NCI-H510A treated with DMSO at 0.1 percent for 48 hours (cell line): ENCODE results near the gene GRIPAP1.
"Not testable (repeated sequence)": the region's sequence is repeated elsewhere in the genome, so short reads cannot be mapped to it uniquely, and the experiment has no call there.

Experiments
- DNase-seq: peaks from one replicate; lab custom pipeline; 2025; lab: John Stamatoyannopoulos, UW

The GRIPAP1 gene

GRCh38 chrX:48996969-48997368 is 5.1 kb downstream of the GRIPAP1 start:
- no peak for DNase-seq

GRCh38 chrX:48992341-48992740 is 9.7 kb downstream of the GRIPAP1 start:
- DNase-seq: no peak

- no peak for DNase-seq
Observed at GRCh38 chrX:48989483-48989882, 12.6 kb downstream of the GRIPAP1 start.

- no peak for DNase-seq
Observed at GRCh38 chrX:48983896-48984295, 18.2 kb downstream of the GRIPAP1 start.

- DNase-seq: no peak
Observed at GRCh38 chrX:48983081-48983480, 19.0 kb downstream of the GRIPAP1 start.

GRCh38 chrX:48981178-48981577 is 20.9 kb downstream of the GRIPAP1 start:
- no peak for DNase-seq

GRCh38 chrX:48980341-48980740 is 21.7 kb downstream of the GRIPAP1 start:
- not testable (repeated sequence) for DNase-seq

GRCh38 chrX:48978226-48978625 is 23.8 kb downstream of the GRIPAP1 start:
- no peak for DNase-seq

- no peak for DNase-seq
Observed at GRCh38 chrX:48976086-48976485, 26.0 kb downstream of the GRIPAP1 start.

- no peak for DNase-seq
Observed at GRCh38 chrX:48975541-48975940, 26.5 kb downstream of the GRIPAP1 start.

GRCh38 chrX:48975041-48975440 is 27.0 kb downstream of the GRIPAP1 start:
- no peak for DNase-seq

GRCh38 chrX:48974574-48974973 is 27.5 kb downstream of the GRIPAP1 start:
- DNase-seq: no peak

- DNase-seq: no peak
Observed at GRCh38 chrX:48974033-48974432, 28.0 kb downstream of the GRIPAP1 start.

GRCh38 chrX:48972220-48973164 is 29.6 kb downstream of the GRIPAP1 start:
- peak; percentile 2 for DNase-seq

- no peak for DNase-seq
Observed at GRCh38 chrX:48971249-48972219, 30.5 kb downstream of the GRIPAP1 start, which contains the start of gene KCND1. TSS of gene KCND1 (minus strand) at chrX:48971844. CDS start at chrX:48970271, 1,573 bp downstream.

- DNase-seq: no peak
Observed at GRCh38 chrX:48969471-48969870, 32.6 kb downstream of the GRIPAP1 start.

GRCh38 chrX:48968377-48968776 is 33.7 kb downstream of the GRIPAP1 start:
- no peak for DNase-seq

- DNase-seq: no peak
Observed at GRCh38 chrX:48966796-48967579, 35.1 kb downstream of the GRIPAP1 start.

- no peak for DNase-seq
Observed at GRCh38 chrX:48965959-48966358, 36.1 kb downstream of the GRIPAP1 start.

GRCh38 chrX:48961585-48962091 is 40.4 kb downstream of the GRIPAP1 start:
- DNase-seq: no peak

- DNase-seq: no peak
Observed at GRCh38 chrX:48960291-48960690, 41.8 kb downstream of the GRIPAP1 start.
